ENCODE results near the gene DUS4L.
A peak's percentile ranks its signal among the peaks of the same experiment; 100 is the strongest.

The DUS4L gene

DNA sequence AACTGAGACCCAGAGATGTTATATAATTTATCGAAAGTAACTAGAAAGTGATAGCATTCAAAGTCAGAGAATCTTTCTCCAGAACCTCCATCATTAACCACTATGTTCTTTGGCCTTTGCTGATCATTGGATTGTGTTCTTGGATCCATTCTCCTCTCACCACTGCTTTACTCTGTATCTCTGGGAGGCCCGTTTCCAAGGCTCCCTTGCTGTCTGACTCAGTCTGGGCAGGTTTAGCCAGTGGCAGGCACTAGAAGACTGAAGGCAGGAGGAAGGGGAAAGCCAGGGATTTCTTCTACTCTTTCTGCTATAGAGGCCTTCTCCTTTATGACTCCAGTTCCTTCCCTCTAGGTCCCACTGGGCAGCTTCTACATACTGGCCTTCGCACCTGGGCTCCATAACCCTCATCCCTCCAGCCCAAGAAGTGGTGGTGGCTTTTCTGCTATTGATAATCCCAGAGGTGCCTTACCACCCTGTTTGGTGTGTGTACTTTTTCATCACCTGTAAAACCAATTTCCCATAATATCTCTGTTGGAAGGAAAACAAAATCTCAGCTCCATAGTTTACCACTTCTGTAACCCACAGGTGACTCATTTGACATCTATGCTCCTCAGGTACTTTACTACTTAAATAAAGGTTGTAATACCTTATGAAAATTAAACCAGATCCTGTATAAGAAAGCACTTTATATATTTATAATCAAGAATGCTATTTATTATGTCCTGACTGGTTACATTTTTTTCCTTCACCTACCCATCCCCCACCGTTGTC is 52.3 kb downstream of the DUS4L start:
- DNase-seq, result no peak

DNA sequence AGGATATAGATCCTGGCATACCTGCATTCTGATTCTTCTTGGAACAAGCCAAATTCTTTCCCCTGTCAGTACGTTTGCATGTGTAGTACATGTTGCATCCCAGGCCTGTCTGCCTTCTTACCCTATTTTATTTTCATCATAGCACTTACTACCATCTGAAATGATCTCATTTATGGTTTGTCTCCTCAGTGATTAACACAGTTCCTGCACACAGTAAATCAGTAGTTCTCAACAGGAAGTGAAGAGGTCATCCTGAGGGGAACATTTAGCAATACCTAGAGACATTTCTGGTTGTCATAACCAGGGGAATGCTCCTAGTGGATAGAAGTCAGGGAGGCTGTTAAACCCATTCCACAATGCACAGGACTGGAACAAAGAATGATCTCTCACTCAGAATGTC is 58.7 kb downstream of the DUS4L start:
- peak; percentile 89 for DNase-seq

DNA sequence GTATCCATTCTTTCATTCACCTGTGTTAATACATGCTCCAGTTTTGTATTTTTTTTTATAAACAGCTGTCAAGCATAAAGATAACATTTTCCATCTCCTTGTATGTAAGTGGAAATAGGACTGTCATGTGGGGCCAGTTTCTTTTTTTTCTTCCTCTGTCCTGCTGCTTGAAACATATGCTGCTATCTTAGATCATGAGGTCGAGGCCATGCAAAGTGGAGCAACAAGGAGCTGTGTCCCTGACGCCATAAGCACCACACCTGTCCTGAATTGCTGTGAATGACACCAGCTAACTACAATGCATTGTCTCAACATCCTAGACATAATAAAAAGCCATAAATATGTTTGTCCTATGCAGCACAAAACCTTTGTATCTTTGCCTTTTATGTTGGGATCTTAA is 59.1 kb downstream of the DUS4L start:
- no peak for DNase-seq

DNA sequence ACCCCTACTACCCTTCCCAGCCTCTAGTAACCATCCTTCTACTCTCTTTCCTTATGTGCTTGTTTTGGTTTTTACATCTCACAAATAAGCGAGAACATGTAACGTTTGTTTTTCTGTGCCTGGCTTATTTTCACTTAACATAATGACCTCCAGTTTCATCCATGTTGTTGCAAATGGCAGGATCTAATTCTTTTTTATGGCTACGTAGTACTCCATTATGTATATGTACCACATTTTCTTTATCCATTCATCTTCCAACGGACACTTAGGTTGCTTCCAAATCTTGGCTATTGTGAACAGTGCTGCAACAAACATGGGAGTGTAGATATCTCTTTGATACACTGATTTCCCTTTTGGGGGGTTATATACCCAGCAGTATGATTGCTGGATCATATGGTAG is 63.2 kb downstream of the DUS4L start:
- no peak for DNase-seq

Data from fibroblast of skin of right quadriceps (primary cell).